Stomach (tissue), 9 donors: ENCODE results near the gene SUN1. TPM values are rescaled to one million over a fixed set of nuclear protein-coding genes. Genes with fewer than 3 reads are reported as not detected.

Experiments used
- DNase-seq, 2 donors: peaks; one replicate each; pipeline versions ENCODE4 v3.0.0 to v3.0.0-alpha.2; 2013 to 2019
- H3K27ac ChIP-seq, 5 donors: fragments of 200-600 bp in 4 of 5; sonication (generic) in 4 of 5; one replicate each; pipeline ENCODE4 v1.5.1; 2013 to 2019; ENCODE audit warnings: mild to moderate bottlenecking in 1 of 5, moderate library complexity in 1 of 5
- H3K27me3 ChIP-seq, 3 donors: fragments of 200-600 bp; sonication (generic); one replicate each; pipeline ENCODE4 v1.5.1; 2017 to 2019; ENCODE audit warnings: mixed run types in 1 of 3
- H3K36me3 ChIP-seq, 4 donors: fragments of 200-600 bp; sonication (generic); 1 replicate in 3 of 4; 2 replicates in 1 of 4; pipeline ENCODE4 v1.5.1; 2016 to 2019
- H3K4me1 ChIP-seq, 4 donors: fragments of 200-600 bp; sonication (generic); one replicate each; pipeline ENCODE4 v1.5.1; 2016 to 2019
- H3K4me3 ChIP-seq, 4 donors: fragments of 200-600 bp; sonication (generic) in 3 of 4; one replicate each; pipeline ENCODE4 v1.5.1; 2016 to 2019; ENCODE audit warnings: mild to moderate bottlenecking in 1 of 4
- H3K9me3 ChIP-seq, 4 donors: fragments of 200-600 bp; sonication (generic); one replicate each; pipeline ENCODE4 v1.5.1; 2016 to 2019
- CTCF ChIP-seq, 7 experiments: fragments of 450-650 bp in 4 of 7; fragments of 200-600 bp in 3 of 7; sonication (generic) in 3 of 7; IDR thresholded peaks; one replicate each; pipeline ENCODE4 v1.5.1; 2016 to 2019; ENCODE audit warnings: antibody characterized with exemption in 7 of 7, control low read depth in 2 of 7, mild to moderate bottlenecking in 1 of 7
- EP300 ChIP-seq: sonication (generic); formaldehyde crosslinking; IDR thresholded peaks from one replicate; pipeline ENCODE4 v1.6.1; 2017; ENCODE audit warnings: antibody characterized with exemption
- POLR2A ChIP-seq, 4 donors: fragments of 450-650 bp; IDR thresholded peaks; one replicate each; pipeline ENCODE4 v1.6.1; 2016; ENCODE audit warnings: antibody characterized with exemption in 4 of 4, control low read depth in 2 of 4, mild to moderate bottlenecking in 1 of 4, moderate library complexity in 1 of 4
- POLR2AphosphoS5 ChIP-seq, 3 donors: sonication (generic); formaldehyde crosslinking; IDR thresholded peaks; one replicate each; pipeline ENCODE4 v1.6.1; 2016; ENCODE audit warnings: antibody characterized with exemption in 3 of 3
- WGBS, 5 donors: extraction: QIAGEN DNeasy Blood & Tissue Kit in 3 of 5; methylation state at CpG; one replicate each; pipeline versions ENCODE4 v1.1.5 to v1.1.7; 2013 to 2018; 5-methylcytosine and 5-hydroxymethylcytosine counted together
- intact Hi-C: fragments of 100-400 bp; cut with DNase I; formaldehyde crosslinking; loops from one replicate; pipeline ENCODE4 v1.15.1; 2023; ENCODE audit warnings: low total_unique reads
- polyA plus RNA-seq, 3 donors: library from polyadenylated mRNA; stranded (reverse); fragments of 200-250 nt; gene quantifications; one replicate each; pipeline ENCODE4 v1.2.3, GENCODE V29; 2013
- total RNA-seq, 5 donors: library from RNA; depleted of rRNA; stranded (reverse); fragments of >200 nt; gene quantifications; one replicate each; pipeline versions ENCODE4 v1.1.0 to v1.2.3, GENCODE V29; 2014 to 2016
- donor health status: healthy with polysubstance abuse.
- donor health status: Bipolar disorder and iron deficiency.
- donor health status: healthy.

SUN1 gene
- total and polyA plus RNA-seq, 8 donors: 15.9 to 242 (median 117) TPM

GRCh38 chr7:903921-904755, 71.9 kb downstream of the SUN1 start:
- WGBS, 5 donors: 84 to 90% (median 89%) methylated on average over 20 to 37 of the region's 37 CpGs

GRCh38 chr7:904847-905246, 72.6 kb downstream of the SUN1 start:
- peak overlapping the region in 1 of 5 donors; percentile 17 for H3K27ac ChIP-seq

More at GRCh38 chr7:903921-904755, 71.9 kb downstream of the SUN1 start:
- DNase-seq: no peak
- peaks cover 8 to 29% (median 16%) of the 10 kb centered on the region in 4 donors for H3K4me1 ChIP-seq
- H3K9me3 ChIP-seq: no peaks in the 10 kb centered on the region
- no peak overlapping the region for H3K4me3 ChIP-seq
- TF ChIP-seq POLR2A (IDR thresholded peaks at IDR 0.05) (no peak), CTCF (IDR thresholded peaks at IDR 0.05) (no peak), EP300 (no peak), POLR2AphosphoS5 (IDR thresholded peaks at IDR 0.05) (no peak)
- peak overlapping the region in 1 of 5 donors; percentile 17 for H3K27ac ChIP-seq
- peaks cover 0 to 36% (median 24%) of the 10 kb centered on the region in 4 donors for H3K36me3 ChIP-seq
- H3K27me3 ChIP-seq: no peaks in the 10 kb centered on the region
- intact Hi-C loops: no loop called here

GRCh38 chr7:906776-907157, 74.5 kb downstream of the SUN1 start:
- 69 to 89% (median 74%) methylated on average over 3 to 10 of the region's 10 CpGs for WGBS, 5 donors

More at GRCh38 chr7:904847-905246, 72.6 kb downstream of the SUN1 start:
- Histone ChIP-seq H3K36me3 (peaks cover 0 to 29% (median 17%) of the 10 kb centered on the region in 4 donors), H3K4me3 (no peak overlapping the region), H3K4me1 (peaks cover 12 to 36% (median 22%) of the 10 kb centered on the region in 4 donors), H3K9me3 (no peaks in the 10 kb centered on the region), H3K27me3 (no peaks in the 10 kb centered on the region)
- intact Hi-C loops: no loop called here
- 64 to 72% (median 67%) methylated on average over 16 to 20 of the region's 20 CpGs for WGBS, 5 donors
- no peak for DNase-seq
- no peak for TF ChIP-seq POLR2AphosphoS5 (IDR thresholded peaks at IDR 0.05)
- TF ChIP-seq EP300: no peak
- TF ChIP-seq POLR2A (IDR thresholded peaks at IDR 0.05): no peak
- TF ChIP-seq CTCF (IDR thresholded peaks at IDR 0.05): no peak

More at GRCh38 chr7:906776-907157, 74.5 kb downstream of the SUN1 start:
- intact Hi-C loops: no loop called here
- Histone ChIP-seq H3K4me3 (no peak overlapping the region), H3K4me1 (peaks cover 5 to 39% (median 11%) of the 10 kb centered on the region in 4 donors), H3K27ac (no peak overlapping the region), H3K9me3 (no peaks in the 10 kb centered on the region), H3K27me3 (no peaks in the 10 kb centered on the region), H3K36me3 (peaks cover 0 to 28% (median 13%) of the 10 kb centered on the region in 4 donors)
- no peak for TF ChIP-seq EP300
- TF ChIP-seq POLR2AphosphoS5 (IDR thresholded peaks at IDR 0.05): no peak
- TF ChIP-seq POLR2A (IDR thresholded peaks at IDR 0.05): no peak
- TF ChIP-seq CTCF (IDR thresholded peaks at IDR 0.05): no peak
- DNase-seq: no peak
